ENCODE results near the gene HLA-A. TPM values are rescaled to one million over a fixed set of nuclear protein-coding genes. Genes with fewer than 3 reads are reported as not detected.

HLA-A gene
- total and polyA plus RNA-seq, 2 donors (not counting 3 experiments of a cell fraction or from before 2014, with no cell fraction given): 294 to 822 TPM

- dilution Hi-C loops (cut with MboI; ENCODE audit: extremely low pct_ligation_motif_present, low sequenced_read_pairs) (loop anchor here (10.0 kb wide), 1 partner anchor 155 kb away; no protein-coding TSS in a partner anchor), intact Hi-C loops (cut with micrococcal nuclease) (loop anchor here (2.0 kb wide), 1 partner anchor 57 kb away; no protein-coding TSS in a partner anchor)
- FAIRE-seq (no peak), DNase-seq (ENCODE audit: low read depth, low spot score) (no peak)
- Histone ChIP-seq H3K79me2 (ENCODE audit: control insufficient read depth, insufficient read depth, low read length) (no peaks in the 10 kb centered on the region), H3K9me3 (replicated peaks; ENCODE audit: control insufficient read depth, insufficient read depth, low read length) (no peaks in the 10 kb centered on the region), H3K27me3 (ENCODE audit: control insufficient read depth in 2 of 2, insufficient read depth in 2 of 2, low read length in 2 of 2) (no peaks in the 10 kb centered on the region), H4K20me1 (replicated peaks; ENCODE audit: control insufficient read depth, extremely low read depth, insufficient read depth, low read length) (no peaks in the 10 kb centered on the region), H3K9ac (replicated peaks; ENCODE audit: extremely low read depth, insufficient read depth, low read length) (no peak overlapping the region), H3K27ac (ENCODE audit: insufficient read depth, low read depth, low read length) (no peak overlapping the region), H2AFZ (ENCODE audit: low read depth, low read length) (no peak overlapping the region), H3K4me3 (replicated peaks in 1 of 3; ENCODE audit: insufficient read depth in 1 of 3, low read depth in 1 of 3, low read length in 3 of 3) (no peak overlapping the region), H3K4me2 (ENCODE audit: insufficient read depth, low read length) (no peak overlapping the region), H3K36me3 (ENCODE audit: control insufficient read depth in 2 of 2, extremely low read depth in 1 of 2, insufficient read depth in 2 of 2, low read length in 2 of 2) (peaks cover 0 to 11% of the 10 kb centered on the region in 2 experiments), H3K9me1 (replicated peaks; ENCODE audit: control insufficient read depth, extremely low read depth, insufficient read depth, low read length) (no peaks in the 10 kb centered on the region), H3K4me1 (ENCODE audit: control insufficient read depth, extremely low read depth, insufficient read depth, low read length) (no peaks in the 10 kb centered on the region)
- ChIA-PET POLR2A (no interaction called here), CTCF (no interaction called here)
- TF ChIP-seq CTCF (IDR thresholded peaks at IDR 0.05; ENCODE audit: extremely low read depth in 1 of 2, insufficient read depth in 1 of 2, low read depth in 1 of 2, low read length in 2 of 2) (no peak), JUN (IDR thresholded peaks at IDR 0.05; ENCODE audit: borderline replicate concordance, insufficient read depth, insufficient read length, low read depth) (no peak), POLR2A (IDR thresholded peaks at IDR 0.05; ENCODE audit: low read depth, low read length) (no peak)
- BruUV-seq (replicated peaks): no TSS peak
Measured at GRCh38 chr6:29949934-29950333, 7.6 kb downstream of the HLA-A start.

GRCh38 chr6:29951882-29952281 is 9.6 kb downstream of the HLA-A start:
- CTCF ChIA-PET: no interaction called here

More at GRCh38 chr6:29951882-29952281, 9.6 kb downstream of the HLA-A start:
- dilution Hi-C loops (cut with MboI; ENCODE audit: extremely low pct_ligation_motif_present, low sequenced_read_pairs) (loop anchor here (10.0 kb wide), 1 partner anchor 157 kb away; no protein-coding TSS in a partner anchor), intact Hi-C loops (cut with micrococcal nuclease) (no loop called here)
- H2AFZ ChIP-seq (ENCODE audit: low read depth, low read length): no peak overlapping the region
- no peak overlapping the region for H3K27ac ChIP-seq (ENCODE audit: insufficient read depth, low read depth, low read length)
- H3K9me1 ChIP-seq (replicated peaks; ENCODE audit: control insufficient read depth, extremely low read depth, insufficient read depth, low read length): no peaks in the 10 kb centered on the region
- FAIRE-seq (no peak), DNase-seq (ENCODE audit: low read depth, low spot score) (no peak)
- H3K79me2 ChIP-seq (ENCODE audit: control insufficient read depth, insufficient read depth, low read length): no peaks in the 10 kb centered on the region
- no peaks in the 10 kb centered on the region for H4K20me1 ChIP-seq (replicated peaks; ENCODE audit: control insufficient read depth, extremely low read depth, insufficient read depth, low read length)
- H3K36me3 ChIP-seq (ENCODE audit: control insufficient read depth in 2 of 2, extremely low read depth in 1 of 2, insufficient read depth in 2 of 2, low read length in 2 of 2): peaks cover 0 to 4% of the 10 kb centered on the region in 2 experiments
- H3K4me1 ChIP-seq (ENCODE audit: control insufficient read depth, extremely low read depth, insufficient read depth, low read length): no peaks in the 10 kb centered on the region
- H3K27me3 ChIP-seq (ENCODE audit: control insufficient read depth in 2 of 2, insufficient read depth in 2 of 2, low read length in 2 of 2): no peaks in the 10 kb centered on the region
- POLR2A ChIA-PET: no interaction called here
- TF ChIP-seq MAX (IDR thresholded peaks at IDR 0.05; ENCODE audit: insufficient read depth, insufficient read length) (no peak), POLR2AphosphoS5 (IDR thresholded peaks at IDR 0.05; ENCODE audit: insufficient read depth, low read depth, low read length) (no peak), JUN (IDR thresholded peaks at IDR 0.05; ENCODE audit: borderline replicate concordance, insufficient read depth, insufficient read length, low read depth) (no peak), MYC (IDR thresholded peaks at IDR 0.05; ENCODE audit: low read depth, low read length) (no peak), EZH2 (IDR thresholded peaks at IDR 0.05; ENCODE audit: borderline replicate concordance, low read depth, low read length, severe bottlenecking) (no peak), CTCF (IDR thresholded peaks at IDR 0.05; ENCODE audit: extremely low read depth in 1 of 2, insufficient read depth in 1 of 2, low read depth in 1 of 2, low read length in 2 of 2) (no peak), FOS (IDR thresholded peaks at IDR 0.05; ENCODE audit: borderline replicate concordance, insufficient read depth, low read length) (no peak), GATA2 (IDR thresholded peaks at IDR 0.05; ENCODE audit: insufficient read depth, insufficient read length, low read depth, low read length) (no peak), POLR2A (IDR thresholded peaks at IDR 0.05; ENCODE audit: low read depth, low read length) (no peak)
- no peak overlapping the region for H3K9ac ChIP-seq (replicated peaks; ENCODE audit: extremely low read depth, insufficient read depth, low read length)
- no peak overlapping the region for H3K4me3 ChIP-seq (replicated peaks in 1 of 3; ENCODE audit: insufficient read depth in 1 of 3, low read depth in 1 of 3, low read length in 3 of 3)
- BruUV-seq (replicated peaks): no TSS peak
- no peak overlapping the region for H3K4me2 ChIP-seq (ENCODE audit: insufficient read depth, low read length)
- H3K9me3 ChIP-seq (replicated peaks; ENCODE audit: control insufficient read depth, insufficient read depth, low read length): no peaks in the 10 kb centered on the region
